Parathyroid adenoma (tissue), 2 donors: Measurements from ENCODE around the gene SOCS7.

Experiments
- H2AFZ ChIP-seq: fragments of 300-600 bp; sonication (generic); one replicate; pipeline ENCODE4 v1.7.0; 2017; ENCODE audit warnings: antibody characterized with exemption, mild to moderate bottlenecking
- H3K27ac ChIP-seq: fragments of 300-600 bp; sonication (generic); one replicate; pipeline ENCODE4 v1.7.0; 2017
- H3K27me3 ChIP-seq: fragments of 300-600 bp; sonication (generic); one replicate; pipeline ENCODE4 v1.7.0; 2017; ENCODE audit warnings: low read length; ENCODE audit not compliant: control insufficient read depth, insufficient read depth
- H3K36me3 ChIP-seq: fragments of 300-600 bp; sonication (generic); one replicate; pipeline ENCODE4 v1.7.0; 2017; ENCODE audit warnings: low read length; ENCODE audit not compliant: control insufficient read depth, insufficient read depth
- H3K4me1 ChIP-seq: fragments of 300-600 bp; sonication (generic); one replicate; pipeline ENCODE4 v1.7.0; 2017; ENCODE audit warnings: control low read depth
- H3K4me2 ChIP-seq: fragments of 300-600 bp; sonication (generic); one replicate; pipeline ENCODE4 v1.7.0; 2017; ENCODE audit warnings: low read length
- H3K4me3 ChIP-seq: fragments of 300-600 bp; sonication (generic); one replicate; pipeline ENCODE4 v1.7.0; 2017; ENCODE audit warnings: low read depth, low read length
- H3K79me2 ChIP-seq: fragments of 300-600 bp; sonication (generic); one replicate; pipeline ENCODE4 v1.7.0; 2017; ENCODE audit warnings: control low read depth
- H3K9ac ChIP-seq: fragments of 300-600 bp; sonication (generic); one replicate; pipeline ENCODE4 v1.7.0; 2017; ENCODE audit warnings: mild to moderate bottlenecking
- H3K9me3 ChIP-seq: fragments of 300-600 bp; sonication (generic); one replicate; pipeline ENCODE4 v1.7.0; 2017; ENCODE audit warnings: low read length; ENCODE audit not compliant: control insufficient read depth
- TF ChIP-seq, protein P1 (sequence below): fragments of 300-600 bp; sonication (generic); IDR thresholded peaks from one replicate; pipeline ENCODE4 v1.7.0; 2017; ENCODE audit warnings: antibody characterized with exemption, mild to moderate bottlenecking
- donor health status: primary hyperparathyroidism.

The SOCS7 gene

DNA sequence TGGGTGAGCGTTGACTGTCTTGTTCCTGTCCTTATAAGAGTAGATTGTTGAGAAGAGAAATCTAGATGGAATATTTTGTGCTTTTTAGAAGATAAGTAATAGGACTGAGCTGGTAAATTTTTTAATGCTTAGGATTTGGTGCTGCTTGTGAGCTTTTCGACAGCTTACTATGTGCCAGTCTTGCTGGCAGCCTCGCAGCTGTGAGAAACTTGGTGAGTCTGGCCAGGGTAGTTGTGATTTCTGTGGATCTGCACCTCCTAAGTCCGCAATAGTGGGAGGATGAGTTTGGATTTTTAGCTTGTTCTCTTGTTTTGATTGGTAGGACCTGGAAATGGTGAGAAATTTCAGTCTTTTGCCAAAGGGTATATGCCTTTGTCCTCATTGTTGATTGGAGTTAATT lies 3.6 kb downstream of the SOCS7 start:
- Histone ChIP-seq H3K9me3 (no peaks in the 10 kb centered on the region), H3K4me1 (peaks cover 9% of the 10 kb centered on the region), H2AFZ (no peak overlapping the region), H3K36me3 (no peaks in the 10 kb centered on the region), H3K79me2 (peaks cover 46% of the 10 kb centered on the region), H3K27me3 (no peaks in the 10 kb centered on the region), H3K4me2 (no peak overlapping the region), H3K27ac (no peak overlapping the region), H3K9ac (no peak overlapping the region), H3K4me3 (no peak overlapping the region)
- TF ChIP-seq, protein P1, sequence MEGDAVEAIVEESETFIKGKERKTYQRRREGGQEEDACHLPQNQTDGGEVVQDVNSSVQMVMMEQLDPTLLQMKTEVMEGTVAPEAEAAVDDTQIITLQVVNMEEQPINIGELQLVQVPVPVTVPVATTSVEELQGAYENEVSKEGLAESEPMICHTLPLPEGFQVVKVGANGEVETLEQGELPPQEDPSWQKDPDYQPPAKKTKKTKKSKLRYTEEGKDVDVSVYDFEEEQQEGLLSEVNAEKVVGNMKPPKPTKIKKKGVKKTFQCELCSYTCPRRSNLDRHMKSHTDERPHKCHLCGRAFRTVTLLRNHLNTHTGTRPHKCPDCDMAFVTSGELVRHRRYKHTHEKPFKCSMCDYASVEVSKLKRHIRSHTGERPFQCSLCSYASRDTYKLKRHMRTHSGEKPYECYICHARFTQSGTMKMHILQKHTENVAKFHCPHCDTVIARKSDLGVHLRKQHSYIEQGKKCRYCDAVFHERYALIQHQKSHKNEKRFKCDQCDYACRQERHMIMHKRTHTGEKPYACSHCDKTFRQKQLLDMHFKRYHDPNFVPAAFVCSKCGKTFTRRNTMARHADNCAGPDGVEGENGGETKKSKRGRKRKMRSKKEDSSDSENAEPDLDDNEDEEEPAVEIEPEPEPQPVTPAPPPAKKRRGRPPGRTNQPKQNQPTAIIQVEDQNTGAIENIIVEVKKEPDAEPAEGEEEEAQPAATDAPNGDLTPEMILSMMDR, result no peak

DNA sequence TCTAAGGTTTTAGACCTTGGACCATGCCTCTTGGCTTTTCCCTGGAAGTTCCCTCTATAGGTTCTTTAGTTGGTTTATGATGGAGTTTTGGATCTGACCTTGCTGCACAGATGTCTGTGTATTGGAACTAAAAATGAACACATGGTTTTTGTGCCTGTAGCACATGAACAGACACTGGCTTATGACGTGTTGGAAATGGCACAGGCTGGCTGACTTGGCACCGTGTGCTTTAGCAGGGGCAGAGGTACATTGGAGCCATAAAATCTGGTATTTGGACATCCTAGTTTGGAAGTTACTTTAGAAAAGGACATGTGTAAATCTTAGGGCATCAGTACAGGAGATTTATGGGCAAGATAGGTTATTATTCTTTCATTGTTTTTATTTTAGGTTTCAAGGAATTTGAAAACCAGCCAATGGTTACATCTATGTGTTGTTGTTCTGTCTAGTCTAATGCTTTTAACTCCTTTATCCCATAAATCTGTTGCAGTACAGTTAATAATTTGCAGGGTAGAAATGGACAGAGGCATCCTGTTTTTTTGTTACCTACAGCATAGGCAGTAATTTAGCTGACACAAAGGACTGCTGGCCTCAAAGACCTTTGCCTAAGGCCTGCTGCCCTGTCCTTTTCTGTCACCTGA lies 6.0 kb downstream of the SOCS7 start:
- Histone ChIP-seq H3K9ac (no peak overlapping the region), H3K9me3 (no peaks in the 10 kb centered on the region), H3K27ac (no peak overlapping the region), H3K4me1 (peaks cover 9% of the 10 kb centered on the region), H3K27me3 (no peaks in the 10 kb centered on the region), H2AFZ (no peak overlapping the region), H3K4me3 (no peak overlapping the region), H3K36me3 (no peaks in the 10 kb centered on the region), H3K4me2 (no peak overlapping the region), H3K79me2 (peaks cover 55% of the 10 kb centered on the region)
- TF ChIP-seq, protein P1, result no peak

DNA sequence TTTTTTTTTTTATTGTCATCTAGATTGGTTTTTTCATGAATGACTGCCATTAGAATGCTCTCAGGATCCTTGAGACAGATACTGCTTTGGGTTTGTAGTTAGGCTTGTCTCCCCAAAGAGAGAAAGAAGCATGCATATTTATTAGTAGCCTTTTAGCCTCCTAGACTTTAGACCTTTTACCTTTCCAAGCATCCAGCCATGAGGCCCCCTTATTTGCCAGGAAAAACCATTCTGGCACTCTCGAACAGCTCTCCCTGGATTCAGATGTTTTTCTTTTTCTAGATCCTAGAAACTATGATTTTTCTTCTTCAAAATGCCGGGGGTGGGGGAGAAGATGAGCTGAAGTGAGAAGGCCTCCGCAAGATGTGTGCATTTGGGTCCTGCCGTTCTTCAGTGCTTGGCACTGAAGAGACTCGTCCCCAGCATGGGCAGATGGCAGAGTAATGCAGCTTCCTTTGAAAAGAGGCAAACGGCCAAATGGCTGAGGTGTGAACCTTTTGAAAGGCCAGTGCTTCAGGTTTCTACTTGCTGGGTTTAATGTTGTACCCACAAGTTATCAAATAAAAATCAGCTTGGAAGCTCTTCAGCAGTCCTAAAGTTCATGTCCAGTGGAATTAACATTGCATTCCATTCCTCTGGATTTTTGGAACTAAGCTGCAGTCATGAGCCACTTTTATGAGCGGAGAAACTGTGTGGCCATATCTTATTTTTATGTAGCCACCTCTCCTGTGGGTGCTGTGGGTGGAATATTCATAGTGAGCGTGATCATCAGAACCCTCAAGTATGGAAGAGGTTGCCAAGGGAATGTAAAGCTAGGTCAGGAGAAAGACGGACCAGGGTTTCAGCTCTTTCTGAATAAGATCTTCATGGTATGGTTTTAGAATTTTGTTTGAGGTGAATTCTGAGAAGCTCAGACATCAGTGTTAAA lies 7.2 kb downstream of the SOCS7 start:
- no peak overlapping the region for H3K27ac ChIP-seq
- H3K4me2 ChIP-seq, result no peak overlapping the region
- H3K27me3 ChIP-seq, result no peaks in the 10 kb centered on the region
- H3K9me3 ChIP-seq, result no peaks in the 10 kb centered on the region
- H3K9ac ChIP-seq, result no peak overlapping the region
- peaks cover 3% of the 10 kb centered on the region for H3K4me1 ChIP-seq
- peaks cover 43% of the 10 kb centered on the region for H3K79me2 ChIP-seq
- no peak overlapping the region for H3K4me3 ChIP-seq
- no peak overlapping the region for H2AFZ ChIP-seq
- TF ChIP-seq, protein P1, result no peak
- H3K36me3 ChIP-seq, result no peaks in the 10 kb centered on the region

DNA sequence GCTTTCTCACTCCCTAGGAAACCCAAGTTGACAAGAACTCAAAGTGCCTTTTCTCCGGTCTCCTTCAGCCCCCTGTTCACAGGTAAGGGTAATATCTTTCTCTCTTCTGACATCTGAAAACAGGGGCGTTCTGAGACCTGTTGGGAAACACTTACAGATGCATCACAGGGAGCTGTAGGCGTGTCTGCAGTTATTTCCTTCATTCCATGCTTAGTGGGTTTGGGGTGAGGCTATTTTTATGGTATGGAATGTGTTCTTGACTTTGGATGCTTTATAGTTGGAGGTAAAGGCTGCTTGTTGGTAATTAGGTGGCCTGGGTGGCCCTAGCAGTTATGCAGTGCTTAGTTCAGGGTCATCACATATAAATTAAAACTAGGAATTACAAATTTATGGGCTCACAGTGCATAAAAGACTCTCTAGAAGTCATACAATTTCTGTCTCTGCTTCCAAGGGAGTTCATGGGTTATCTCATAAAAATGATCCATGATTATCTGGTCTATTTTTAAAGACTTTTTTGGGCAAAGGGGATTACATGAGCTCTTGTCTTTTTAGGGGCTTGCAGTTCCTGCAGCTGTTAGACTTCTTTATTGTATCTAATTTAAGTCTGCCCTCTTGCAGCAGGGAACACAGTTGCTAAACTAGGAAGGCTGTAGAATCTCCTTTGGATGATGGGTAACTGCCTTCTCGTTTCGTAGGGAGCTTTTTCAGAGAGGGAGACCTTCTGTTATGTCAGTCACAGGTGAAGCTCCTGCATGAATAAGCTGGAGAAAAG lies 10.2 kb downstream of the SOCS7 start:
- Histone ChIP-seq H3K9ac (no peak overlapping the region), H3K4me2 (no peak overlapping the region), H3K79me2 (peaks cover 23% of the 10 kb centered on the region), H3K9me3 (no peaks in the 10 kb centered on the region), H3K27ac (no peak overlapping the region), H3K4me3 (no peak overlapping the region), H3K36me3 (no peaks in the 10 kb centered on the region), H2AFZ (no peak overlapping the region), H3K27me3 (no peaks in the 10 kb centered on the region), H3K4me1 (peaks cover under 1% of the 10 kb centered on the region)
- TF ChIP-seq, protein P1, result no peak
